Spleen (tissue), 7 donors: ENCODE measurements around the gene BTBD10.

ENCODE experiments used
- CTCF ChIP-seq, 11 experiments: fragments of 200-600 bp in 7 of 11; fragments of 450-650 bp in 4 of 11; sonication (generic) in 4 of 11; IDR thresholded peaks in 8 of 11; conservative IDR thresholded peaks in 3 of 11; 1 replicate in 7 of 11; 2 replicates in 4 of 11; pipeline versions ENCODE4 v1.4.0 to v1.8.0; 2016 to 2021; ENCODE audit warnings: antibody characterized with exemption in 11 of 11, inconsistent platforms in 4 of 11, mild to moderate bottlenecking in 1 of 11
- POLR2A ChIP-seq, 3 donors: fragments of 450-650 bp; IDR thresholded peaks; one replicate each; pipeline ENCODE4 v1.5.1; 2017; ENCODE audit warnings: antibody characterized with exemption in 3 of 3, mild to moderate bottlenecking in 1 of 3
- donor health status: DM: no; HTN: no; CAD: no; lungs with moderate emphysema.
- donor health status: DM: no; HTN: no; CAD: no.
- donor health status: DM: no; HTN: no; CAD: no.

GRCh38 chr11:13352711-13353110 is 110.3 kb downstream of the BTBD10 start:
- TF ChIP-seq POLR2A (IDR thresholded peaks at IDR 0.05), result no peak
- TF ChIP-seq CTCF (IDR thresholded peaks at IDR 0.05 in 8 of 11, conservative IDR thresholded peaks at IDR 0.05 in 3 of 11), result no peak
